ENCODE measurements around the gene TRAFD1.
"Not testable (repeated sequence)": the region's sequence is repeated elsewhere in the genome, so short reads cannot be mapped to it uniquely, and the experiment has no call there.

Gene TRAFD1

DNA sequence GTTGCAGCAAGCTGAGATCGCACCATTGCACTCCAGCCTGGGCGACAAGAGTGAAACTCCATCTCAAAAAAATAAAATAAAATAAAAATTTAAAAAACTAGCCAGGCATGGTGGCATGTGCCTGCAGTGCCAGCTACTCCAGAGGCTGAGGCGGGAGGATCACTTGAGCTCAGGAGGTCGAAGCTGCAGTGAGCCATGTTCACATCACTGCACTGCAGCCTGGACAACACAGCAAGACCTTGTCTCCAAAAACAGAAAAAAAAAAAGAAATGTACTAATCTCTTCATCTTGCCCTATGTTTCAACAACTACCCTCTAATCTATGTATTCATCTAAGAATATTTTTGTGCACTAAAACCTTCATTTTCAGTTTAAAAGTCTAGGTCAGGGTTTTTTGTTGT is 23.2 kb upstream of the TRAFD1 start:
- no peak for DNase-seq (ENCODE audit: low read depth, low spot score)
- no peak overlapping the region for H3K9ac ChIP-seq (ENCODE audit: insufficient read length)
- peaks cover 83% of the 10 kb centered on the region for H3K36me3 ChIP-seq (ENCODE audit: insufficient read depth, low read length)
- no peaks in the 10 kb centered on the region for H3K9me3 ChIP-seq (ENCODE audit: low read depth, low read length)
- H3K27ac ChIP-seq = no peak overlapping the region
- H3K4me3 ChIP-seq = no peak overlapping the region
- no peak for TF ChIP-seq EZH2 (IDR thresholded peaks at IDR 0.05)
- TF ChIP-seq FOXP2 (optimal IDR thresholded peaks at IDR 0.05; ENCODE audit: control extremely low read depth, extremely low read length, insufficient read depth) = no peak

DNA sequence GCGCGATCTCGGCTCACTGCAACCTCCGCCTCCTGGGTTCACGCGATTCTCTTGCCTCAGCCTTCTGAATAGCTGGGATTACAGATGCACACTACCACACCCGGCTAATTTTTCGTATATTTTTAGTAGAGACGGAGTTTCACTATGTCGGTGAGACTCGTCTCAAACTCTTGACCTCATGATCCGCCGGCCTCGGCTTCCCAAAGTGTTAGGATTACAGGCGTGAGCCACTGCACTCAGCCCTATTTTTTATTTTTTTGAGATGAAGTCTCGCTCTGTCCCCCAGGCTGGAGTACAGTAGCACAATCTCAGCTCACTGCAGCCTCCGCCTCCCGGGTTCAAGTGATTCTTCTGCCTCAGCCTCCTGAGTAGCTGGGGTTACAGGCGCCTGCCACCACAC is 22.6 kb upstream of the TRAFD1 start:
- not testable (repeated sequence) for DNase-seq (ENCODE audit: low read depth, low spot score); H3K27ac ChIP-seq; H3K9ac ChIP-seq (ENCODE audit: insufficient read length); H3K4me3 ChIP-seq; H3K9me3 ChIP-seq (ENCODE audit: low read depth, low read length)
- H3K36me3 ChIP-seq (ENCODE audit: insufficient read depth, low read length) = peaks cover 84% of the 10 kb centered on the region

DNA sequence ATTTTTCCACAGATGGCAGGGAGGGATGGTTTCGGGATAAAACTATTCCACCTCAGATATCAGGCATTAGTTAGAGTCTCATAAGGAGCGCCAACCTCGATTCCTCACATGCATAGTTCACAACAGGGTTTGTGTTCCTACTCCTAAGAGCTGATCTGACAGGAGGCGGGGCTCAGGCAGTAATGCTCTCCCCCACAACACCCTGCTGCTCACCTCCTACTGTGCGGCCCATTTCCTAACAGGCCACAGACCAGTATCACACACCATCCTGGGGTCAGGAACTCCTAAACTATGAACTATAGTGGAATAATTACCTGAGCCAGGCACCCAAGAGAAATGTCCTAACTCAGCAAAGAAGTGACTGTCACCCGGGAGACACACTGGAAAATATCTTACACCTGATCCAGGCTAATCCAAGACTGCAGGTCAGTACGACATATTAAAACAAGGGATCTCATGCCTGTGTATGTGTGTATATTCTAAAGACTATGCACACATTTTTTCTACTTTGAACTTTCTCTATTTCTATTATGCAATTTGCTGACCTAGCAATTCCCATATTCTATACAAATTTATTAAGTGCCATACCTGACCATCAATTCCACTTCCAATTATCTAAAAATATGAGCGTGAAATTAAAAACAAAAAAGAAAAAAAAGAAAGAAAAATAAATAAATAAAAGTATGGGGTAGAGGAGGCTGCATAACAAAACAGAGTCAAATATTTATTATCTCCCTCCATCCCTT is 21.4 kb upstream of the TRAFD1 start:
- Histone ChIP-seq H3K27ac (no peak overlapping the region), H3K9me3 (ENCODE audit: low read depth, low read length) (no peaks in the 10 kb centered on the region), H3K4me3 (no peak overlapping the region), H3K9ac (ENCODE audit: insufficient read length) (no peak overlapping the region), H3K36me3 (ENCODE audit: insufficient read depth, low read length) (peaks cover 72% of the 10 kb centered on the region)
- no peak for DNase-seq (ENCODE audit: low read depth, low spot score)
- no peak for TF ChIP-seq EZH2 (IDR thresholded peaks at IDR 0.05)
- no peak for TF ChIP-seq POLR2AphosphoS5 (IDR thresholded peaks at IDR 0.05; ENCODE audit: borderline replicate concordance, low read depth, low read length)
- no peak for TF ChIP-seq FOXP2 (optimal IDR thresholded peaks at IDR 0.05; ENCODE audit: control extremely low read depth, extremely low read length, insufficient read depth)

DNA sequence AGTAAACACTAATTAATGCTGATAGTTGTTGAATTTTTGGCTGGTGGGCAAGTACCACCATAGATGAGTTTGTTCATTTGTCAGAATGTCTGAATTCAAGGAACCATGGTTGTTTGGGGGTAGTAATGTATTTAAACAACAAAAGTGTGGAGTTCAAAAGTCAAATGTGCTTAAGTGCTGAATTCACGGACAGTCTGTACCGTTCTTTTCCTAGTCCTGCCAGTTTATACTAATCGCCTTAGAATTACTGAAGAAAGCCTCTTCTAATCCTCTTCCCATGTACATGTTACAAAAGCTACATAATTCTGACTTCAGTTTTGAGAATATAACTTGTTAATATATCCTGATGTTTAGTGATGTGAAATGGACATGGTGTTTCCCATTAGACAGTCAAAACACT is 19.5 kb upstream of the TRAFD1 start:
- no peak overlapping the region for H3K9ac ChIP-seq (ENCODE audit: insufficient read length)
- H3K27ac ChIP-seq = no peak overlapping the region
- no peaks in the 10 kb centered on the region for H3K9me3 ChIP-seq (ENCODE audit: low read depth, low read length)
- H3K36me3 ChIP-seq (ENCODE audit: insufficient read depth, low read length) = peaks cover 54% of the 10 kb centered on the region
- no peak for DNase-seq (ENCODE audit: low read depth, low spot score)
- H3K4me3 ChIP-seq = no peak overlapping the region; the same call in 1 of the 2 replicates
- TF ChIP-seq POLR2AphosphoS5 (IDR thresholded peaks at IDR 0.05; ENCODE audit: borderline replicate concordance, low read depth, low read length) (no peak), FOXP2 (optimal IDR thresholded peaks at IDR 0.05; ENCODE audit: control extremely low read depth, extremely low read length, insufficient read depth) (no peak), EZH2 (IDR thresholded peaks at IDR 0.05) (no peak)

DNA sequence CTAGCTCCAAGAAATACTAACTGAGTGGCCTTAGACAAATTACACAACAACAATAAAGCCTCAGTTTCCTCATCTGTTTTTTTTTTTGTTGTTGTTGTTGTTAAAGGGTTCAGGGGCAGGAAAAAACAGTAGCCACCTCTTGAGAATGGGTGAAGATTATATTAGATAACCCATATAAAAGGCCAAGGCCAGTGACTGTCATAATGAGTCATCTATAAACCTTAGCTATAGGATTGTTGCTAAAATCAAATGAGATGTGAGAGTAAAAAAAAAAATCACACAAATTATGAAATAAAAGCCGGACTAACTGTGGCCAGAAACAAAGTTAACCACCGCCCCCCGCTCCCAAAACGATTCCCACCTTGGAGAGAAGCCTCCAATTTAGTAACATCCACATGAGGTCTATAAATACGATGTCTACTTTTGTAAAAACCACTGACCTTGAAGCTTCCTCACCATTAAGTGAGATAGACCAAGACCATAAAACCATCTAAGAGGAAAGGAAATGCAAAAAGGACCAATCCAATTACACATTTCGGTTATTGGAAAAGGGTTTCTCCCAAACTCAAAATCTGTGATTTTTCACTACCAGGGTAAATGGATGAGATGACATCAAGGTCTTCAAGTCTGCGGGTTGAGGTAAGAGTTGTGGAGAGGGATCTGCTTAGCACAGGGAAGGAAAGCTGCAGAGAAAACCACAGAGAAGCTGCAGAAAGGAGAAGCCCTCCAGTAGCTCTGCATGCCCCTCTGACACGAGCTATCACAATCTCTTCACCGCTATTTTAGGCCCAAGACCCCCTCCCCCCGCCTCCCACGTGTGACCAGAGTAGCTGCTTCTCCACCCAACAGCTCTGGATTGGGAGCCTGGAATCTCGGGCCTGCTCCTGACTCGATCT is 17.8 kb upstream of the TRAFD1 start:
- no peak for DNase-seq (ENCODE audit: low read depth, low spot score)
- Histone ChIP-seq H3K27ac (peak overlapping the region; percentile 98), H3K4me3 (peak overlapping the region; percentile 100), H3K36me3 (ENCODE audit: insufficient read depth, low read length) (peaks cover 40% of the 10 kb centered on the region), H3K9ac (ENCODE audit: insufficient read length) (peak overlapping the region; percentile 100), H3K9me3 (ENCODE audit: low read depth, low read length) (no peaks in the 10 kb centered on the region)
- no peak for TF ChIP-seq POLR2AphosphoS5 (IDR thresholded peaks at IDR 0.05; ENCODE audit: borderline replicate concordance, low read depth, low read length)
- TF ChIP-seq EZH2 (IDR thresholded peaks at IDR 0.05) = no peak
- no peak for TF ChIP-seq FOXP2 (optimal IDR thresholded peaks at IDR 0.05; ENCODE audit: control extremely low read depth, extremely low read length, insufficient read depth)

DNA sequence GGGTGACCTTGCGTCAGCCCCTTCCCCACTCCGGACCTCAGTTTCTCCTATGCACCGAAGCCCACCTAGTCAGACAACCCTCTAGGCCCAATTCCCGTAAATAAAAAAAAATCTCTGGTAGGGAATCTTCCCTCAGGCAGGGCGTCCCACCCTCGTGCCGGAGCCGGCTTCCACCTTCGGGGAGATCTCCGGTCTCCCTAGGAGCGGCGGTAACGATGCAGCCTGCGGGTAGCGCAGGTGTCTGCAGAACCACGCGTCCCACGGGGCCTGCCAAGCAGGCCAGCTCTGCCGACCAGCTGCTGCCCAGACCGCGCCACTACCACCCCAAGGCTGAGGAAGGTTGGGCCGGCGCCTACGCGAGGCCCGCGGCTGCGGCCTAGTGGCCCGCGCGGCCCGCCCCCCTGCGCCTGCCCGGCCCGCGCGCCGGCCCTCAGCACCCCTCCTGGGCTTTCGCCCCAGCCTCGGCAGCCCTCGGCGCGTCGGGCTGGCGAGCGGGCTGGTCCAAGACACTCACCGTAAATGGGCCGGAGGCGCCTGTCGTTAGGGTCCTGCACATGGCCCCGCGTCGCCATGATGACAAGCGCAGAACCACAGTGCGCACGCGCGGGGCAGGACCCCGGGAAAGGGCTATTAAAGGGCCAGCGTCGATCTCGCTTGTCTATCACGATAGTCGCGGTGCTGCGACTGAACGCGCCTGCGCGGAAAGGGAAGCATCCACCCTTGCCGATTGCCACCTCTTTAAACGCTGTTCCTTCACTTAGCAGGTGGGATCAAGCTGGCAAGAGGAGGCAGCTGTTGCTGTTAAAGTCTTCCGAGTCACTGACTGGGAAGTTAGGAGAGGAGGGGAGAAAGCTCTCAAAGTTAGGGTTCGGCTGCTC is 16.9 kb upstream of the TRAFD1 start, which contains the start of gene NAA25:
Gene NAA25, minus strand, starts transcription at position 582 of the 878 bp plus-strand sequence. Its CDS starts 10 bp downstream, at position 572.
- DNase-seq (ENCODE audit: low read depth, low spot score) = no peak
- TF ChIP-seq POLR2AphosphoS5 (IDR thresholded peaks at IDR 0.05; ENCODE audit: borderline replicate concordance, low read depth, low read length) (peak; percentile 77), FOXP2 (optimal IDR thresholded peaks at IDR 0.05; ENCODE audit: control extremely low read depth, extremely low read length, insufficient read depth) (no peak)
- Histone ChIP-seq H3K27ac (peak within 1 kb of the TSS; percentile 98), H3K36me3 (ENCODE audit: insufficient read depth, low read length) (peaks cover 33% of the 10 kb centered on the region), H3K9me3 (ENCODE audit: low read depth, low read length) (no peaks in the 10 kb centered on the region), H3K4me3 (peak within 1 kb of the TSS; percentile 100), H3K9ac (ENCODE audit: insufficient read length) (peak within 1 kb of the TSS; percentile 100)

DNA sequence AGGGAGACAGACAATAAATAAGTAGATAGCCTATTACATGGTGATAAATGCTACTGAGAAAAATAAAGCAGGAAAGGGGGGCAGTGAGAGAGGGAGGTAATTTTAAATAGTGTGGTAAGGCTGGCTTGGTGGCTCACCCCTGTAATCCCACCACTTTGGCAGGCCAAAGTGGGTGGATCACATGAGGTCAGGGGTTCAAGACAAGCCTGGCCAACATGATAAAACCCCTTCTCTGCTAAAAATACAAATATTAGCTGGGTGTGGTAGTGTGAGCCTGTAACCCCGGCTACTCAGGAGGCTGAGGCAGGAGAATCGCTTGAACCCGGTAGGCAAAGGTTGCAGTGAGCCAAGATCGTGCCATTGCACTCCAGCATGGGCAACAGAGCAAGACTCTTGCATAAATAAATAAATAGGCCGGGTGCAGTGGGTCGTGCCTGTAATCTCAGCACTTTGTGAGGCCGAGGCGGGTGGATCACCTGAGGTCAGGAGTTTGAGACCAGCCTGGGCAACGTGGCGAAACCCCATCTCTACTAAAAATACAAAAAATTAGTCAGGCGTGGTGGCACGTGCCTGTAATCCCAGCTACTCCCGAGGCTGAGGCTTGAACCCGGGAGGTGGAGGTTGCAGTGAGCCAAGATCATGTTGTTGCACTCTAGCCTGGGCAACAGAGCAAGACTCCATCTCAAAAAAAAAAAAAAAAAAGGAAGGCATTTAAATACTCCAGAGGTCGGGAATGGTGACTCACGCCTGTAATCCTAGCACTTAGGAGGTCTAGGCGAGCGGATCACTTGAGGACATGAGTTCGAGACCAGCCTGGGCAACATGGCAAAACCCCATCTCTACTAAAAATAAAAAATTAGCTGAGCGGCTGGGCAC is 14.3 kb upstream of the TRAFD1 start:
- not testable (repeated sequence) for H3K9me3 ChIP-seq (ENCODE audit: low read depth, low read length); H3K4me3 ChIP-seq; DNase-seq (ENCODE audit: low read depth, low spot score); H3K27ac ChIP-seq; H3K9ac ChIP-seq (ENCODE audit: insufficient read length)
- peaks cover 15% of the 10 kb centered on the region for H3K36me3 ChIP-seq (ENCODE audit: insufficient read depth, low read length)
